D721Med (cell line): ENCODE results near the gene LRFN2.

Experiments
- DNase-seq: peaks from one replicate; pipeline ENCODE4 v3.0.0; 2011; ENCODE audit warnings: low spot score; ENCODE audit not compliant: insufficient read length
- FAIRE-seq: peaks from 2 replicates; lab custom pipeline; 2011; peaks lifted over from hg19 to GRCh38; lab: Jason Lieb, UNC
- CTCF ChIP-seq: IDR thresholded peaks from 2 replicates; pipeline ENCODE4 v1.5.1; 2012; ENCODE audit warnings: mild to moderate bottlenecking, control low read depth; ENCODE audit not compliant: insufficient read depth; ENCODE audit errors: missing control alignments

Gene LRFN2

DNA sequence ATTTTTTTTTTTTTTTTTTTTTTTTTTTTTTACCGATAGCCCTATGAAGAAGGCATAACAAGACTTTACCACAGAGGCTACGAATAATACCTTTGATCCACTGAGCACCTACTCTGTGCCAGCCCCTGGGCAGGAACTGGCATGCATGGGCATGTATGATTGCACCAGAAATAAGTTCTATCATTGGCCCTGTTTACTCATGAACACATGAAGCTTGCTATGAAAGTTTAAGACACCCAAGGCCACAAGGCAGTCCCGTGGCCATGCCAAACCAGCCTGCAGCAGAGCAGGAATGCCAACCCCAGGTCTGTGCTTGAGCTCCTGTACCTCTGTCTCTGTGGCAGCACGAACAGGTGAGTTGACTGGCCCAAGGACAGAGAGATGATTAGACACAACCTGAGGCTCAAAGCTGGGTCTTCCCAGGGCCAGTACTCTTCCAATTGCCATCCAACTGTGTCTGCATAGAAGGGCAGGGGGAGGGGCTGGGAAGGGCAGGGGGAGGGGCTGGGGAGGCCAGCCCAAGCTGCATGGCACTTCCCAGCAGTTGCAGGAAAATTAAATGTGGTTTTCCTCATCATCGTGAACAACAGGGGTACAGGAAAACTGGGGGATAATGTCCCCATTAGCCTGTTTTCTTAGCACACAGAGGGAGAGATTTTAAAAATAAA, 63.5 kb downstream of the LRFN2 start:
- DNase-seq (no peak), FAIRE-seq (no peak)
- no peak for TF ChIP-seq CTCF

- TF ChIP-seq CTCF: no peak
- DNase-seq: no peak
- no peak for FAIRE-seq
Observed at GRCh38 chr6:40521496-40521895, 65.7 kb downstream of the LRFN2 start.

- no peak for FAIRE-seq
- no peak for DNase-seq
- no peak for TF ChIP-seq CTCF
Observed at GRCh38 chr6:40520678-40521077, 66.5 kb downstream of the LRFN2 start.

DNA sequence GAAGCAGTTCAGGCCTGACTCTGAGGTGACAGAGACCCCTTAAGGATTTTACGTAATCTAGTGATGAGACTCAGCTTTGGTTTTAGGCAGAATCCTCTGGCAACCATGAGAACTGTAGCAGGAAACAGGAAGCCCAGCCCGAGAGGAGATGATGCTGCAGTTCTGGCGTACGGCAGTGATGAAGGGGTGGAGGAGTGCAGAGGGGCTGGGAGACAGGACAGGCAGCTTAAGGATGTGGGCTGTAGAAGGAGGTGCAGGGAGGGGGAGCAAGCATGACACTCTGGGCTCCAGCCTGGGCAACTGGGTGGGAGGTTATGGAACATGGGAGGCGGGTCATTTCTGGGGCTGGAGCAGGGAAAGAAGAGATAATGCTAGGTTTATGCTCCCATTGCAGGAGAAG, 67.1 kb downstream of the LRFN2 start:
- no peak for TF ChIP-seq CTCF
- no peak for DNase-seq
- FAIRE-seq: no peak

GRCh38 chr6:40517654-40518053, 69.5 kb downstream of the LRFN2 start:
- FAIRE-seq (no peak), DNase-seq (no peak)
- no peak for TF ChIP-seq CTCF

DNA sequence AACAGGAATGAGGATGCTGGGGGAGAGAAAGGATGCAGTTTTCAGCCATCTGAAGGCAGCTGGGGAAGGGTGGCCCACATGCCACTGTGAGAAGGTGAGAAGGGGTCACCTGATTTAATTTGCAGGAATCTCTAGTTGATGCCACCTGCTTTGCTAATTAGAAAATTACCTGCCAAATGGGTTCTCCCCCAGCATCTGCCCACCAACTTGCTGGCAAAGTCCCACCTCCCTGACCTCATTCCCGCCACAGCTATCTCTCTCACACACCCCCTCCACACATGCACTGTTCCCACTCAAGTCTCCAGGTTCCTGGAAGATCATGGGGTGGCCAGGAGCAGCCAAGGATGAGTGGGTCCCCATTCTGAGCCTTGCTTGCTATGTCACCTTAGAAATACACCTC, 70.7 kb downstream of the LRFN2 start:
- no peak for FAIRE-seq
- DNase-seq: no peak
- TF ChIP-seq CTCF: no peak

DNA sequence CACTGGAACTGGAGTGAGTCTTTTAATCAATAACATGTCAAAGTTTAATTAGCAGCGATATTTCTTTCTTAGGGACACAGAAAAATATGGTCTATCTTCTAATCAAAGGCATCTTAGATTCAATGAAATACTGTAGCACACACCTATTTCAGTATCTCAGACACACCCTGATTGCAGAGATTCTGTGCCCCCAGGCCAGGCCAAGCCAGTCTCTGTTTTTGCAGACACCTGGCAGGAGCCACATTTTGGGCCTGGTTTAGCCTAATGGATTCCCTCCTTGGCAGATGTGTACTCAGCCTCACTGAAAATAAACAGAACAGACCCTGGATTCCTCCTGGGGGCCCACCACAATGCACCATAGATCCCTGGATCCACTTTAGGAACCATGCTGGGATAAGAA, 74.8 kb downstream of the LRFN2 start:
- FAIRE-seq (no peak), DNase-seq (no peak)
- TF ChIP-seq CTCF: no peak
